ENCODE measurements around the gene KHDC4. TPM values are rescaled to one million over a fixed set of nuclear protein-coding genes. Genes with fewer than 3 reads are reported as not detected.

Gene KHDC4
- total and polyA plus RNA-seq, 2 of the 13 experiments (the other 11 are each of a cell fraction or from before 2014, with no cell fraction given), result 33.5 to 92.0 TPM

DNA sequence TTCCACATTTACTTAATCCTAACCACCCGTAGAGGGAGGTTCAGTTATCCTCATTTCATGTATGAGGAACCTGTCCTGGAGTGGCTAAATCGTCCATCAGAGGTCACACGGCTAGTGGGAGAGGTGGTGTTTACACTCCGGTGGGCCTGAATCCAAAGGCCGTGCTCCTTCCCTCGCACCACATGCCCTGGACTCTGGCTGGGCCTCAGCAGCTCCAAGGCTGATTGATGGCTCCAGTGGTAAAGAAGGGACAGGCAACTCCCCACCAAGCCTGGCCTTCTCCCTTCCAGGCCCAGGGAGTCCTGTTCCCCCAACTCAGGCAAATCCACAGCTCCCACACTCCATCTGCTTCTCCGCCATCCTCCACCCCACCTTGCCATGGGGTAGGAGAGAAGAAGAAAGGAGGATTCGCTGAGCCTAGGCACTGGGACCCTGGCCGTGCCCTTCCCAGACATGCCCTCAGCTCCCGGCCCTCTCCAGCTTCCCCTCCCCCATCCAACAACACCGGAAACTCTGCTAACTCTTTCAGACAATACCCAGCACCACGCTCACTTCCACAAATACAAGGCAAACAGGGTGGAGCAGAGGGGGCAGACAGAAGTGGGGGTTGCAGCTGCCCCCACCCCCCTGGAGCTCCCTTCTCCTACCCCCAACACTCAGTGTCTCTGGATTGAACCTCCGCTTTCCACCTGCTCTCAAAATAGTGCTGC lies 33.3 kb upstream of the KHDC4 start (continued):
- TF ChIP-seq NFKB2 (CRISPR knock-in tag; IDR thresholded peaks at IDR 0.05; ENCODE audit: borderline replicate concordance) (peak; percentile 92; the same call in 1 of the 2 replicates), ARHGAP35 (CRISPR knock-in tag; IDR thresholded peaks at IDR 0.05; ENCODE audit: borderline replicate concordance) (no peak), ZSCAN12 (CRISPR knock-in tag; IDR thresholded peaks at IDR 0.05) (no peak), ZNF614 (CRISPR knock-in tag; IDR thresholded peaks at IDR 0.05; ENCODE audit: borderline replicate concordance) (peak; percentile 56; the same call in 1 of the 2 replicates), ZNF605 (CRISPR knock-in tag; IDR thresholded peaks at IDR 0.05) (peak; percentile 57), RBAK (CRISPR knock-in tag; IDR thresholded peaks at IDR 0.05) (no peak), ZNF367 (CRISPR knock-in tag; IDR thresholded peaks at IDR 0.05; ENCODE audit: borderline replicate concordance) (no peak), HDAC6 (IDR thresholded peaks at IDR 0.05; ENCODE audit: low read depth, low read length) (no peak), ZMYM4 (CRISPR knock-in tag; IDR thresholded peaks at IDR 0.05) (peak; percentile 73; the same call in 1 of the 2 replicates), ZNF609 (CRISPR knock-in tag; IDR thresholded peaks at IDR 0.05; ENCODE audit: borderline replicate concordance) (peak; percentile 64), ZC3H13 (CRISPR knock-in tag; IDR thresholded peaks at IDR 0.05) (no peak), DR1 (CRISPR knock-in tag; IDR thresholded peaks at IDR 0.05) (no peak), MXI1 (IDR thresholded peaks at IDR 0.05; ENCODE audit: borderline replicate concordance, low read depth, low read length) (peak; percentile 62; the same call in 1 of the 3 replicates), HDAC2 (CRISPR knock-in tag; IDR thresholded peaks at IDR 0.05) (peak; percentile 82), ZNF740 (CRISPR knock-in tag; IDR thresholded peaks at IDR 0.05) (no peak), TARDBP (CRISPR knock-in tag; IDR thresholded peaks at IDR 0.05) (peak; percentile 57; the same call in 1 of the 2 replicates)
- TF ChIP-seq, protein P1, sequence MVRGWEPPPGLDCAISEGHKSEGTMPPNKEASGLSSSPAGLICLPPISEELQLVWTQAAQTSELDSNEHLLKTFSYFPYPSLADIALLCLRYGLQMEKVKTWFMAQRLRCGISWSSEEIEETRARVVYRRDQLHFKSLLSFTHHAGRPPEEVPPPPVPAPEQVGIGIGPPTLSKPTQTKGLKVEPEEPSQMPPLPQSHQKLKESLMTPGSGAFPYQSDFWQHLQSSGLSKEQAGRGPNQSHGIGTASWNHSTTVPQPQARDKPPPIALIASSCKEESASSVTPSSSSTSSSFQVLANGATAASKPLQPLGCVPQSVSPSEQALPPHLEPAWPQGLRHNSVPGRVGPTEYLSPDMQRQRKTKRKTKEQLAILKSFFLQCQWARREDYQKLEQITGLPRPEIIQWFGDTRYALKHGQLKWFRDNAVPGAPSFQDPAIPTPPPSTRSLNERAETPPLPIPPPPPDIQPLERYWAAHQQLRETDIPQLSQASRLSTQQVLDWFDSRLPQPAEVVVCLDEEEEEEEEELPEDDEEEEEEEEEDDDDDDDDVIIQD (CRISPR knock-in tag; IDR thresholded peaks at IDR 0.05; ENCODE audit: low read depth), result no peak
- TF ChIP-seq, protein P2, sequence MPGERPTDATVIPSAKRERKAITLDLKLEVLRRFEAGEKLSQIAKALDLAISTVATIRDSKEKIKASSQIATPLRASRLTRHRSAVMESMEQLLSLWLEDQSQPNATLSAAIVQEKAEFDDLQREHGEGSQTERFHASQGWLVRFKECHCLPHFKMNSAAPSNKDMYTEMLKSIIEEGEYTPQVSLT (CRISPR knock-in tag; IDR thresholded peaks at IDR 0.05; ENCODE audit: borderline replicate concordance, low read depth), result no peak
- TF ChIP-seq, protein P3, sequence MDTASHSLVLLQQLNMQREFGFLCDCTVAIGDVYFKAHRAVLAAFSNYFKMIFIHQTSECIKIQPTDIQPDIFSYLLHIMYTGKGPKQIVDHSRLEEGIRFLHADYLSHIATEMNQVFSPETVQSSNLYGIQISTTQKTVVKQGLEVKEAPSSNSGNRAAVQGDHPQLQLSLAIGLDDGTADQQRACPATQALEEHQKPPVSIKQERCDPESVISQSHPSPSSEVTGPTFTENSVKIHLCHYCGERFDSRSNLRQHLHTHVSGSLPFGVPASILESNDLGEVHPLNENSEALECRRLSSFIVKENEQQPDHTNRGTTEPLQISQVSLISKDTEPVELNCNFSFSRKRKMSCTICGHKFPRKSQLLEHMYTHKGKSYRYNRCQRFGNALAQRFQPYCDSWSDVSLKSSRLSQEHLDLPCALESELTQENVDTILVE (CRISPR knock-in tag; IDR thresholded peaks at IDR 0.05), result peak; percentile 76; the same call in 1 of the 2 replicates
